K562 (cell line): ENCODE data around the gene PRSS22. TPM values are rescaled to one million over a fixed set of nuclear protein-coding genes. Genes with fewer than 3 reads are reported as not detected.
A peak's percentile ranks its signal among the peaks of the same experiment; 100 is the strongest.

Source experiments
- ETV6 ChIP-seq, 3 experiments: fragments of 150-350 bp in 1 of 3; sonication (generic) in 1 of 3; formaldehyde crosslinking in 1 of 3; IDR thresholded peaks; 2 replicates each; pipeline versions ENCODE4 v1.6.1 to v1.8.0; 2014 to 2022; ENCODE audit warnings: borderline replicate concordance in 2 of 3, low read depth in 2 of 3, antibody characterized with exemption in 1 of 3, low read length in 1 of 3, mild to moderate bottlenecking in 1 of 3, missing genetic modification reagents in 1 of 3
- KDM2B ChIP-seq: fragments of 250-450 bp; sonication (Bioruptor Pico); IDR thresholded peaks from 2 replicates; pipeline ENCODE4 v1.8.0; 2021; ENCODE audit warnings: mild to moderate bottlenecking, moderate library complexity
- ZBTB11 ChIP-seq, 3 experiments: fragments of 200-800 bp in 1 of 3; fragments of 250-450 bp in 1 of 3; fragments of 450-650 bp in 1 of 3; sonication (Bioruptor Pico) in 1 of 3; sonication (Bioruptor generic) in 1 of 3; formaldehyde crosslinking in 1 of 3; IDR thresholded peaks; 2 replicates each; pipeline versions ENCODE4 v1.6.1 to v1.8.0; 2016 to 2022; ENCODE audit warnings: mild to moderate bottlenecking in 2 of 3, missing genetic modification characterization in 2 of 3, missing compliant biosample characterization in 1 of 3, moderate library complexity in 1 of 3
- ZBTB7A ChIP-seq: IDR thresholded peaks from 2 replicates; pipeline ENCODE4 v1.6.1; 2011; ENCODE audit warnings: low read depth, mild to moderate bottlenecking, low read length, moderate library complexity, borderline replicate concordance; ENCODE audit not compliant: control insufficient read depth
- ZNF398 ChIP-seq: fragments of 250-450 bp; sonication (Bioruptor Pico); IDR thresholded peaks from 2 replicates; pipeline ENCODE4 v1.8.0; 2021; ENCODE audit warnings: moderate library complexity, mild to moderate bottlenecking, inconsistent platforms
- polyA plus RNA-seq, 8 experiments: library from polyadenylated mRNA; depleted of rRNA in 4 of 8; stranded (reverse) in 5 of 8; unstranded in 3 of 8; fragments of >200 nt; fragmentation: Nextera tagmentation in 2 of 8; fragmentation: Illumina TruSeq in 1 of 8; extraction: Ambion mirVana in 2 of 8; extraction: Trizol in 1 of 8; gene quantifications; 2 replicates each; pipeline versions ENCODE4 v1.2.1 to v1.2.3, GENCODE V29; 2011 to 2014; ENCODE audit warnings: inconsistent platforms in 1 of 8, missing spikeins in 1 of 8
- total RNA-seq, 7 experiments: library from RNA; depleted of rRNA in 6 of 7; stranded (reverse); fragments of >200 nt in 6 of 7; fragmentation: Illumina TruSeq in 2 of 7; extraction: Trizol in 2 of 7; gene quantifications; 2 replicates each; pipeline versions ENCODE4 v1.2.1 to v1.2.3, GENCODE V29; 2011 to 2021; ENCODE audit warnings: low replicate concordance in 1 of 7

Gene PRSS22
- total and polyA plus RNA-seq, 9 of the 15 experiments (the other 6 are each of a cell fraction or from before 2014, with no cell fraction given), result 0.13 to 0.42 TPM; not detected in 7

DNA sequence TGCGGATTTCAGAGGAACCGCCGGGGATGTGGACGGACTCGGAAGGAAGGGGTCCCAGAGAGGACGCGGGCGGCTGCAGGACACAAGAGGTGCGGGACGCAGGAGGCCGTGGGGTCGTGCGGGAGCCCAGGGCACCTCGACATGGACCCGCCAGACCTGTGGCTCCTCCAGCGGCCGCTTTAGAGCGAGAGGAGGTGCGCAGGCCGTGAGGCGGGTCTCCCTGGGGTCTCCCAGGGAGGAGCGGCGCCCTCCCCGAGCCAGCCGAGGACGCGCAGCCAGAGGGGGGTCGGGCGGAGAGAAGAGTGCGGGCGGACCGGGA lies 46.9 kb upstream of the PRSS22 start (continued):
- peak in 1 of 3 experiments; percentile 53; a peak in 2 of 6 replicates for TF ChIP-seq ZBTB11 (CRISPR knock-in tag; IDR thresholded peaks at IDR 0.05)
- peak; percentile 86 for TF ChIP-seq ZBTB7A
- TF ChIP-seq ZNF398 (CRISPR knock-in tag), result no peak
- peak; percentile 70; the same call in 1 of the 2 replicates for TF ChIP-seq KDM2B
- TF ChIP-seq ETV6 (IDR thresholded peaks at IDR 0.05; ENCODE audit: borderline replicate concordance in 1 of 2, low read depth in 2 of 2, low read length in 1 of 2), result no peak
- TF ChIP-seq ETV6 (CRISPR knock-in tag; IDR thresholded peaks at IDR 0.05; ENCODE audit: borderline replicate concordance), result 0 out of 2 replicates have a peak, but pooled peaks have one; percentile 14
